Type B pancreatic cell (in vitro differentiated cells): ENCODE measurements around the gene FYN. TPM values are rescaled to one million over a fixed set of nuclear protein-coding genes. Genes with fewer than 3 reads are reported as not detected.

Source experiments
- DNase-seq: peaks from one replicate; pipeline ENCODE4 v3.0.0; 2021; ENCODE audit warnings: mixed read lengths; ENCODE audit not compliant: unreplicated experiment; ENCODE audit errors: extremely low spot score
- H3K27ac Mint-ChIP-seq: 2 replicates; pipeline ENCODE4 v1.8.0; 2021; ENCODE audit warnings: mild to moderate bottlenecking, mixed read lengths
- H3K27me3 Mint-ChIP-seq: 2 replicates; pipeline ENCODE4 v1.8.0; 2021; ENCODE audit warnings: mixed read lengths
- H3K36me3 Mint-ChIP-seq: 2 replicates; pipeline ENCODE4 v1.8.0; 2021; ENCODE audit warnings: mixed read lengths
- H3K4me1 Mint-ChIP-seq: one replicate; pipeline ENCODE4 v1.8.0; 2021; ENCODE audit warnings: mixed read lengths; ENCODE audit not compliant: unreplicated experiment
- H3K4me3 Mint-ChIP-seq: 2 replicates; pipeline ENCODE4 v1.8.0; 2021; ENCODE audit warnings: mild to moderate bottlenecking, mixed read lengths
- H3K9me3 Mint-ChIP-seq: 2 replicates; pipeline ENCODE4 v1.8.0; 2021; ENCODE audit warnings: mixed read lengths
- total RNA-seq: library from RNA; stranded (reverse); gene quantifications from 2 replicates; pipeline ENCODE4 v1.2.1, GENCODE V29; 2021; ENCODE audit warnings: low replicate concordance
- TF ChIP-seq, protein P1 (sequence below): fragments of 200-600 bp; sonication (generic); conservative IDR thresholded peaks from 2 replicates; pipeline ENCODE4 v1.5.0; 2021; ENCODE audit warnings: antibody characterized with exemption, mild to moderate bottlenecking

FYN gene
- total RNA-seq, 1 donor from 2014 or later = 131 TPM

DNA sequence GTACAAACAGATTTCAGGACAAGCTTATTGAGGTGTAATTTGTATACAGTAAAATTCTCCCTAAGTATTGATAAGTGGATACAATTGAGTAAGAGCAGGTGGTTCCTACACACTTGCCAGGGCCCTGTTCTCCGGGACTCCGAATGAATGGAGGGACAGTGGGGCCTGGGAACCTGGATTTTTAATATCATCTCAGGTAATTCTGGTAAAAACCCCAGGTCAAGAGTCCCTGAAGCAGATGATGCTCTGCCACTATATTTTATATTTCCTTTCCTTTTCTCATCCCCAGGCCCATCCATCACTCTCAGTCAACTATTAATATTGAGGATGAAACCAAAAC, 104.9 kb downstream of the FYN start:
- H3K4me3 Mint-ChIP-seq = no peak overlapping the region
- H3K27ac Mint-ChIP-seq = no peak overlapping the region
- no peak for DNase-seq
- no peaks in the 10 kb centered on the region for H3K9me3 Mint-ChIP-seq
- H3K4me1 Mint-ChIP-seq = peaks cover 56% of the 10 kb centered on the region
- peaks cover 35% of the 10 kb centered on the region for H3K36me3 Mint-ChIP-seq
- H3K27me3 Mint-ChIP-seq = no peaks in the 10 kb centered on the region
- TF ChIP-seq, protein P1, sequence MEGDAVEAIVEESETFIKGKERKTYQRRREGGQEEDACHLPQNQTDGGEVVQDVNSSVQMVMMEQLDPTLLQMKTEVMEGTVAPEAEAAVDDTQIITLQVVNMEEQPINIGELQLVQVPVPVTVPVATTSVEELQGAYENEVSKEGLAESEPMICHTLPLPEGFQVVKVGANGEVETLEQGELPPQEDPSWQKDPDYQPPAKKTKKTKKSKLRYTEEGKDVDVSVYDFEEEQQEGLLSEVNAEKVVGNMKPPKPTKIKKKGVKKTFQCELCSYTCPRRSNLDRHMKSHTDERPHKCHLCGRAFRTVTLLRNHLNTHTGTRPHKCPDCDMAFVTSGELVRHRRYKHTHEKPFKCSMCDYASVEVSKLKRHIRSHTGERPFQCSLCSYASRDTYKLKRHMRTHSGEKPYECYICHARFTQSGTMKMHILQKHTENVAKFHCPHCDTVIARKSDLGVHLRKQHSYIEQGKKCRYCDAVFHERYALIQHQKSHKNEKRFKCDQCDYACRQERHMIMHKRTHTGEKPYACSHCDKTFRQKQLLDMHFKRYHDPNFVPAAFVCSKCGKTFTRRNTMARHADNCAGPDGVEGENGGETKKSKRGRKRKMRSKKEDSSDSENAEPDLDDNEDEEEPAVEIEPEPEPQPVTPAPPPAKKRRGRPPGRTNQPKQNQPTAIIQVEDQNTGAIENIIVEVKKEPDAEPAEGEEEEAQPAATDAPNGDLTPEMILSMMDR = no peak

DNA sequence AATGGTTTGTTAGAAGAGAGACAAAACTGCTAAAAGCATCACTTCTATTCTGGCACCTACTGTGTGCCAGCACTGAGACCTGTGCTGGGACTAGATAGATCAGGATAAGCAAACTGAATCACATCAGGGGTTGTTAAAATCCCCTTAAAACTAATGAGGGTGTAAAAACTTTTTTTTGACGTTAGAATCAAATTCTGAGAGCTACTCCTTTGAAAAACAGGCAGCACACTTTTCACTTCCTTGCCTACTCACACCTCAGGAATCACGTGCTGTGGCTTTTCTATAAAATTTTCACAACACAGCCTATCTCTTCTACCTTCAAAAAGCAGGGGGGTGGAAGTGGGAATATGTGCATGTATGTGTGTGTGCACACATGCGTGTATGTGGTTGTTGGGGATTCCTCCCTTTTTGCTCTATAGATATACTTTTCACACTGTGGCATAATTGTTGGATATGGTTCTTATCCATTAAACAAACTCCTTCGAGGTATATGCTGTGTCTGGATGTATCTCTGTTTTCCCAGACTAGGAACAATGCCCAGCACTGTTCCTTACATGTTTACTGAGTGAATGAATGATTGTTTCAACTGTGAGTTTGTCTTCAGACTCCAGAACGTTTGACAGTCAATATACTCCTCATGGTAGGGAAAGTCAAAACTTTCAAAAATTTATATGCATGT, 105.4 kb downstream of the FYN start:
- H3K27ac Mint-ChIP-seq = no peak overlapping the region
- no peaks in the 10 kb centered on the region for H3K9me3 Mint-ChIP-seq
- H3K36me3 Mint-ChIP-seq = peaks cover 37% of the 10 kb centered on the region
- H3K4me1 Mint-ChIP-seq = peaks cover 60% of the 10 kb centered on the region
- H3K4me3 Mint-ChIP-seq = no peak overlapping the region
- no peak for DNase-seq
- H3K27me3 Mint-ChIP-seq = no peaks in the 10 kb centered on the region
- TF ChIP-seq, protein P1 = no peak

DNA sequence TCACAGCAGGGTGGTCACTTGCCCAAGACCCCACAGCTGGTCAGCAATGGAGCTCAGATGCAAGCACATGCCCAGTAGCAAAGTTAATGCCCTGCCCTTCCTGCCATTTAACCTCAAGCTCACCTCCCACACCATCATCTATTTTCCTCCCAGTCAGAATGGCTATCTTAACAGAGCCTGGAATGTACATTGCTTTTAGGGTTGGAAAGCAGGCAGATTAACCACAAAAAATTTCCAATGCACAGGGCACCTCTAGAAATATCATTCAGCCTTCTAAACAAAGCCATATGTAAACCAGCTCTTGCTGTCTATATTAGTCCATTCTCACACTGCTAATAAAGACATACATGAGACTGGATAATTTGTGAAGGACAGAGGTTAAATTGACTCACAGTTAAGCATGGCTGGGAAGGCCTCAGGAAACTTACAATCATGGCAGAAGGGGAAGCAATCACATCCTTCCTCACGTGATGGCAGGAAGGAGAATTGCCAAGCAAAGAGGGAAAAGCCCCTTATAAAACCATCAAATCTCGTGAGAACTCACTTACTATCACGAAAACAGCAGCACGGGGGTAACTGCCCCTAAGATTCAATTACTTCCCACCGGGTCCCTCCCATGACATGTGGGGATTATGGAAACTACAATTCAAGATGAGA, 106.9 kb downstream of the FYN start:
- DNase-seq = no peak
- Mint-ChIP-seq H3K9me3 (no peaks in the 10 kb centered on the region), H3K36me3 (peaks cover 30% of the 10 kb centered on the region), H3K27ac (peak overlapping the region; percentile 74), H3K27me3 (no peaks in the 10 kb centered on the region), H3K4me3 (no peak overlapping the region), H3K4me1 (peaks cover 68% of the 10 kb centered on the region)
- TF ChIP-seq, protein P1 = no peak

DNA sequence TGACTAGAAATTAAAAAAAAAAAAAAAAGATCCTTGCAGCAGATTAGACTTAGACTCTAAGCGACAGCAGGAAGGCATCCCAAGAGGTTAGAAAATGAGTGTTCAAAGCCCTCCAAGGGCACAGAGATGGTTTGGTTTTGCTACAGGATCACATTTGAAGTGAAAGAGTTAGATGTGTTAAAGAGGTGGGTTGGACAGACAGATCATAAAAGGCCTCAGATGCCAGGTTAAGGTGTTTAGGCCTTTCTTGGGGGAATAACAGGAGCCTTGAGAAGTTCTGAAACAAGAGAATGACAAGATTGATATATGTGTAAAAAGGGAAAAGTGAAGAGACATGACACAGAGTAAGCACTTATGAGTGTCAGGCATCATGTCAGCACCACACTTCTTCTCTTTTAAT, 107.5 kb downstream of the FYN start:
- Mint-ChIP-seq H3K36me3 (peaks cover 25% of the 10 kb centered on the region), H3K9me3 (no peaks in the 10 kb centered on the region), H3K4me3 (no peak overlapping the region), H3K4me1 (peaks cover 74% of the 10 kb centered on the region), H3K27ac (peak overlapping the region; percentile 74), H3K27me3 (no peaks in the 10 kb centered on the region)
- no peak for DNase-seq
- TF ChIP-seq, protein P1 = no peak

DNA sequence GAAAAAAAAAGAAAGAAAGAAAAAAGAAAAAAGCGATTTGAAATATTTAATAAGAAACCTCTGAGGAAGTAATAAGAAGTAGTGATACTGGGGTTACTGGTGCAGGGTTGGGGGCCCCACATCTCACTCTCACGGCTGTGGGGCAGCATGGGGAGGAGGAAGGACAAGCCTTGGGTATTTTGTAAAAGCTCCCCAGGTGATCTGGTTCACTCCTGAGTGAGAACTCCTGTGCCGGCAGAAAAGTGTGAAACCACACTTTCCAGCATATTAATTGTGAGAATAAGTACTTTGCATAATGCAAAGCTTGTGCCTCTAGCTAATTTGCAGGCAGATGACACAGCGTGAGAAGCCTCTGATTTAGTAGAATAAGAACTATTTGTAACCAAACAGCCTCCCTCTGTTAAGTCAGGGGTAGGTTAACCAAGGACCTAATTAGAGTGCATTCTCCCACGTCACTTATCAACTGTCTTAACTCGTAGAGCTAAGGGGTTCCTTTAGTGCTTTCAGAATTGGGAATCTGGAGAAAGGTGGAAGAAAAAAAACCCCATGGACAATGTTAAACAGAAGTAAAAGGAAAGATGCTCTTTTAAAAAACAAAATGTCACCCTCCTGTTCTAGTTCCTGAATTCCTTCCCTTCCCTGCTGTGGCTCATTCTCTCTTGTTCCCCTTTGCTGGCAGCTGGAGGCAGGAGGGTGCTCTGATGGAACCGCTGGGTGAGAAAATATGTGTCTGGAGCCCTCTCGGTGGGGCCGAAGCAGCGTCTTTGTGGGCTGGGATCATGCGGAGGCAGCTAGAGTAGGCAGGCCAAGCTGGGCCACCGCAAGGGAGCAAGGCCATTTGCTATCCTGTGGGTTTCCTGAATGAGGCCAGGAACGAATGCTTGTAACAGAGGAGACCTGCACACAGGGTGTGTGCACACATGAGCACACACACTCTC, 108.7 kb downstream of the FYN start:
- TF ChIP-seq, protein P1 = no peak
- Mint-ChIP-seq H3K4me1 (peaks cover 75% of the 10 kb centered on the region), H3K4me3 (peak overlapping the region; percentile 38), H3K36me3 (peaks cover 20% of the 10 kb centered on the region), H3K9me3 (no peaks in the 10 kb centered on the region), H3K27ac (peak overlapping the region; percentile 74), H3K27me3 (no peaks in the 10 kb centered on the region)
- DNase-seq = no peak
